IPS-11a (cell line): ENCODE measurements around the gene AAR2.

Source experiments
- H3K4me3 ChIP-seq: one replicate; pipeline ENCODE4 v1.5.1; 2013; ENCODE audit warnings: low read depth, low read length, control low read depth

The AAR2 gene

DNA sequence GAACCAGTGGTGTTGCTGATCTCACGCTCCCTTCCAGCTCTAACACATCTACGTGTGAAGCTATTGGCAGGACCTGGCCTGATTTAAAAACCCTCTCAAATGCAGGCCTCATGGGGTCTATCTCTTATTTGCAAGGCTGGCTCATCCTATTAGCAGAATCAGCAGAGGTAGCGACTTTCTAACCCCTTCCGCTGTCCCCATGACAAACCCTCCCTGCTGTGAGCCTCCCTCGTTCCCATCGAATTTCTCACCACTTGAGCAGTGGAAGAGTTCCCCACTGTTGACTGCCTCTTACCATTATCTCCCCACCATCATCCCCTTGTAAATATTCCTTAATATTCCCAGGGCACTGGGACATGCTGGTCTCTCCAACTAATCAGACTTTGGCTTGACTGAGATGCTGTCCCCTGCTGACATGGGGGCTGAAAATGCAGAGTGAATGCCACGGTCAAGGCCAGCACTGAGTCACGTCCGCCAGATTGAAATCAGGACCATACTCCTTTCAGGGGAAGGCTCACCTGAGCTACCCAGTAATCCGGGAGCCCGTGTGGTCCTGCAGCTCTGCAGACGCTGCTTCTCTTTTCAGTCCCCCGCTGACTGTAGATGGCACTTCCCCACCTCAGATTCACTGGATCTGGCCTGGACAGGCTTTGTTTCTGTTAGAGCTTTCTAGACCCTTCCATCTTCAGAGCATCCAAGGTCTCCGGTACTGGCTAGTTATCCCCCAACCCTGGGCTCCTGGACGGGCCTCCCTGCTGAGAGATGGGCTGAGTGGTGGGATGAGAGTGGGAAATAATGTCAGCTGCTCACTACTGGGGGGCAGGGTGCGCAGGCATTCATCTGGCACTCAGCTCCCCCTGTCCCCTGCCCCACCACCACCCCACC lies 23.1 kb downstream of the AAR2 start:
- no peak overlapping the region for H3K4me3 ChIP-seq

DNA sequence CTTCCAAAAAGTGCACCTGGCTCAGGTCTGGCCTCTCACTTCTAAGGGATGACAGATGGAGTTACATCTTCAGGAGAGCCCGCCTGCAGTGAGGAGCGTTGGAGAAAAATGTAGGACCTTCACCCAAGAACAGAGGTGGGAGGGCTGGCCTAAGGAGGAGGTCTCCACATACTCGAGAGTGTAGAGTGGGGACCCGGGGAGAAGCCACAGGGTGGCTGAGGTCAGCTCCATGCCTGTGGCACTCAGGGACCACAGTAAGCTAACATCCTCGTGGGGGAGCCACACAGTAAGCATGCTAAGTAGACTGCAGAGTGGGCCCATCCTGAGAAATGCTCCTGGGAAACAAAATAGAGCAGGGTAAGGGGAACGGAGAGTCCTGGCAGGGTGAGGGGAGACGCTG lies 24.0 kb downstream of the AAR2 start:
- H3K4me3 ChIP-seq = no peak overlapping the region

DNA sequence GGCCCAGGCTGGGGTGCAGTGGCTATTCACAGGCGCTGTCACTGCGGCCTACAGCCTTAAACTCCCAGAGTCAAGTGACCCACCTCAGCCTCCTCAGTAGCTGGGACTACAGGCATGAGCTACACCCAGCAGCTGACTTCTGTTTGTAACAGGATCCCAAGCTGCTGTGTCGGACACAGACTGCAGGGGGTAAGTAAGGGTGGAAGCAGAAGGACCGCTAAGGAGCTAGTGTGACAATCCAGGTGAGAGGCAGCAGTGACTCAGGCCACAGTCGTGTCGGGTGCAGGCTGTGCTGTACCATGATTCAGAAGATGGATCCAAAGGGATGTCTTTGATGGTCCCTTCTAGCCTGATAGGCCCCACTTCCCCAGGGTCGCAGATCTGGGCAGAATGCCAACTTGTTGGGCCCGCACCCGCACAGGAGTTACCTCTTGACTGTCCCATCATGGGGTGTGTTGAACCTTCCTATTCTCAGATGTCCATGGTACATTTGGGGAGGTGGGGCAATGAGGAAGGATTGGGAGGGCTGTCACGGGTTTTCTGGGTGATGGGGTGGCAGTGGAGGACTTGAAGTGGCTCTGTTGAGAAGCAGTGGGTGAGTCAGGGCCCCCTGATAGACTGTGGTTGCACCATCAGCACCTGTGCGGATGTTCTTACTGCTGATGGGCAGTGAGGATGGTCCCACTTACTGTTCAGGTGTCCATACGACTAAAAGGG lies 25.3 kb downstream of the AAR2 start:
- no peak overlapping the region for H3K4me3 ChIP-seq

- H3K4me3 ChIP-seq = no peak overlapping the region
Observed at GRCh38 chr20:36262440-36262839, 26.2 kb downstream of the AAR2 start.

- no peak overlapping the region for H3K4me3 ChIP-seq
Observed at GRCh38 chr20:36264426-36265246, 28.4 kb downstream of the AAR2 start.

- H3K4me3 ChIP-seq = no peak overlapping the region
Observed at GRCh38 chr20:36266189-36266588, 29.9 kb downstream of the AAR2 start.

DNA sequence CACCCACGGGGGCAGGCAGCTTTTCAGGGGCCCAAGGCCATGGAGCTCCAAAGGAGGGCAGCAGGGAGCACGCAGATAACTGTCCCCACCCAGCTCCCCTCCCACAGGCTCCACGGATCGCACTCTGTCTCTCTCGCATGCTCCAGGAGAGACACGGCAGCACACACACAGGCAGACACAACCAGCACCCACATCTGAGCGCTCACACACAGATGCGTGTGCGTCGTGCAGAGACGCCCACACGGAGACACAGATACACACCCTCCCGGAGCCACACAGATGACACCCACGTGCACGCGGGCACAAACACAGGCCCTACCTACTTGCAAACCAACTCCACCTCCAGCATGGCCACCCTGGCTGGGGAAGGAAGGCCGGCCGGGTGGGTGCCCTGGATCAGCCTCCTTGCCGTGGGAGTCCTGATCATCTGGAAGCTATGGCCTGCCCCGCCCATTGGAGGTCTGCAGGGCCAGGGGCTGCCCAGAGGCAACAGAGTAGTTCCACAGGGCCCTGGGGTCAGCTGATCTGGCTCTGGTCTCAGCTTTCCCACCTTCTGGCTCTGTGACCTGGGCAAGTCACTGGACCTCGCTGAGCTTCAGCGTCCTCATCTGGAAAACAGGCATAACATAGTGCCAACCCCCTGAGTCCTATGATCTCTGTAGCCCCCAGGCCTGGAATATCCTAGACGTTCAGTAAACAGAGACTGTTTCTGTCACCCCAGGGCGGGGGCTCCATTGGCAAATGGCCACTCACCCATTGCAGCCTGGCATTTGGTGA lies 31.5 kb downstream of the AAR2 start:
- no peak overlapping the region for H3K4me3 ChIP-seq

DNA sequence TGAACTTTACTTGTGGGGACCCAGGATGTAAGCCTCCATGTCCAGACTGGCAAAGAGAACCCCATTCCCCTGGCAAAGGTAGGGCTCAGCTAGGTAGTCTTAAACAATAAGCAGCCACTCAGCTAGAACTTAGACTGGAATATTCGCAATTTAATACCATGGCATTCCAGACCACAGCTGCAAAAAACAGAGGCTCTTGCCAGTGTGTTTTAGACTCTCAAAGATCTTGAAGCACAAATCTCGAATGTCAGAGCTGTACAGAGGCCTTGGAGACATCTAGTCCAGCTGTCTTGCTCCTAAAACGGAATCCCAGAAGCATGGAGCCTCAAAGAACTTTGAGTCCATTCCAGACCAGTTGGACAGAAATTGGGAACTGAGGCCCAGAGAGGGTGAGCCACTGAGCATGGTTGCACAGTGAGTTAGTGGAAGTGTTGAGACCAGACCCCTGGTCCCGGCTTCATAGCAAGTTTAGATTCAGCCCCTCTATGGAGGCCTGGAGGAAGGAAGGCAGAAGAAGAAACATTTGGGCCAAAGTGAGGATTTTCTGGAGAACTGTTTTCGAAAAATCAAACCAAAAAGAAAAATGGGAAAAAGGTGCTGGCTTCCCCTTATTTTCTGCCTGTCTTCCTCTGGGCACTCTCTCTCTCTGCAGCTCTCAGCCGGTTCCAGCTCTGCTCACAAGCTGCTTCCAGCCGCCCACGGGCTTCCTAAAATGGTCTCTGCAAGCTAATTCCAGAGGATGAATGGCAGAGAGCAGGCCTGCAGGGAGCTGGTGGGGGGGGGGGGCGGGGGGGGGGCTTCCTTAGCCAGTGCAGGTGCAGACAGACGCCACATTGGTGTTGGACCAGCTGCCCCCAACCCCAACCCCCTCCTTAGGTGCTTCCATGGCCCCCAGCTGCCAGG lies 32.4 kb downstream of the AAR2 start:
- H3K4me3 ChIP-seq = no peak overlapping the region

DNA sequence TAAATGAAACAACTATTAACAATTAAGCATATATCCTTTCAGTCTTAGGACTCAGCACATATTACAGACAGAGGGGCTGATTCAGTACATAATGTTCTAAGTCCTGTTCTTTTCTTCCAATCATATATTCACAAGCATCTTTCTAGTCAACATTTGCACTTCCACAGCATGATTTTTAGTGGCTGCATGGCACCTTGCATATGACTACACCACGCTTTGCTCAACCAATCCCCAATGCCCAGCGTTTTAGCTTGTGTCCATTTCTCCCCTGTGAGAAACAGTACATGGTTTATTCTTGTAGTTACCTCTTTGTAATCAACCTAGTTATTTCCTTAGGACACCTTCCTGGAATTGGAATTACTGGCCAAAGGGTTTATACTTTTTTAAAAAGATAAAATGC lies 33.2 kb downstream of the AAR2 start:
- no peak overlapping the region for H3K4me3 ChIP-seq

GRCh38 chr20:36270744-36271638 lies 34.7 kb downstream of the AAR2 start:
- H3K4me3 ChIP-seq = no peak overlapping the region

- H3K4me3 ChIP-seq = no peak overlapping the region
Observed at GRCh38 chr20:36271639-36272546, 35.6 kb downstream of the AAR2 start.

DNA sequence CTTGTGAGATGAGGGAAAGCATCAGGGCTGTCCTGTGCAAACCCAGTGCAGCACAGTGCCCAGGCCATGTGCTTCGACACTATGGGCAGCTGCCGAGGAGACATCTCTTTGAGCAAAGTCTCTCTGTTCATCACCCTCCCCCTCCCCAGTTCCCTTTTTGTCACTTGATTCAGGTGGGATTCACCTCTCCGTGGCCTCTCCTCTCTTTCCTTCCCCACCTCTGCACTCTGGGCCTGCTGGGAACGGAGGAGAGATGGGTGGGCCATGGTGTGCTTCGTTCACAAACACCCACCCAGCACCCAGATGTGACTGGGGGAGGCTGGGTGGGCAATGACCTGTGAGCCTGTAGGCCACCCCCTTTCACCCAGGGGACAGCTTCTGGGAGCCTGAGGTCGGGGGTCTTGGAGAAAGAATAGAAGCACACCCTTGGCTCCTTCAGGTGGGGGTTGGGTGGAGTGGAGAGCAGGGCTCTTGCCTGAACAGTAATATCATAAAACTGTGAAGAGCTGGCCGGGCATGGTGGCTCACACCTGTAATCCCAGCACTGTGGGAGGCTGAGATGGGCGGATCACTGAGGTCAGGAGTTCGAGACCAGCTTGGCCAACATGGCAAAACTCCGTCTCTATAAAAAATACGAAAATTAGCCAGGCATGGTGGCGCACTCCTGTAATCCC lies 36.4 kb downstream of the AAR2 start:
- no peak overlapping the region for H3K4me3 ChIP-seq

DNA sequence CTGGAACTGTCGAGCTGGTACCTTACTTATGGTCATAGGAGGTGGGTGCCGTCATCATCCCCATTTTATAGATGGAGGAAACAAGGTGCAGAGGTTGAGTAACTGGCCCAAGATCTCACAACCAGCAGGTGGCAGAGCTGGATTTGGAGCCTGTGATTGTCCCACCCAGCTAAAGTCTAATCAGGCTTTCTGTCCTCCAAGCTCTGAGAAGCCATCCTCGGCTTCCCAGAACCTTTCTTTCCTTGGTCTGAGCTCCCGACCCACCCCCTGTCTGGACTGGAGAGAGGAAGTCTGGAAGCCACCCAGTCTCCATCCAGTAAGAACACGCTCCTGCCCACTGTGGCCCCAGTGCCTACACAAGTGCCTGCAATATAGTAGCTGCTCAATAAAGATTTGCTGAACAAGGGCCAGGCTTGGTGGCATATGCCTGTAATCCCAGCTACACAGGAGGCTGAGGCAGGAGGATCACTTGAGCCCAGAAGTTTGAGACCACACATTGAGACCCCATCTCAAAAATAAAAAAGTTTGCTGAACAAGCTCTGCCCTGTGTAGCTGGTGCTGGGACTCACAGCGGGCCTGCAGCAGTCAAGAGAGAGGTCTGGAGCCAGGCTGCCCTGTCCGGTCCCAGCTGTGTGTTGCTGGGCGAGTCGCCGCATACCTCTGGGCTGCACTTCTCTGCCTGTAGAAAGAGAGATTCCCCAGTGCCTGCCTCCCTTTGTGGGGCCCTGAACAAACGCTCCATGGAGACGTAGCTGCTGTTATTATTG lies 37.3 kb downstream of the AAR2 start:
- H3K4me3 ChIP-seq = no peak overlapping the region

DNA sequence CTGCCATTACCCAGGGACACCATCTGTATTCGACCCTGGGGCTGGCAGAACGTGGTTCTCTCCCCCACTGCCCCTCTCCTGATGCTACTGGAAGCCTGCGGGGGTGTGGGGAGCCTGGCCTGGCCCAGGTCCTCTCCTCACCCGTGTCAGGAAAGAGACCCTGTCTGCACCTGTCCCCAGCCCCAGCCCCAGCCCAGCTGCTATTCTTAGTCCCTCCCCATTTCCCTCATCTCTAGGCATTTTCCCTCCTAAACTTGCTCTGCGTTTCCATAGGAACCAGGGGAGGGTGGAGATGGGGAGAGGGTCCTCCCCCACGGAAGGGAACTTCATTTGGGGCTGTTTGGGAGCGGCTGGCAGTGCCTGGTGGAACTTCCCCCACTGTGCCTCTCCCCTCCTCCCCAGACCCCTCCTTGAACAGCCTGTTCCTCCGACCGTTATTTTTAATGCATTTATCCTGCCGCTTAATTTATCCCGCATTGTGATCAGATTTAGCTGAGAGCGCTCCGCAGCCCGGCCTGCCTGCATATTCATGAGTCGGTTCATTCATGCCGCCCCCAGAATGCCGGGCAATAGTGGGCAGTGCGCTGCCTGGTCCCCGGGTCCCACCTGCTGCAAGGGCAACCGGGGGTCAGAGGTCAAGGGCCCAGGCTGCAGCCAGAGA lies 38.0 kb downstream of the AAR2 start:
- H3K4me3 ChIP-seq = no peak overlapping the region

GRCh38 chr20:36275011-36275410 lies 38.7 kb downstream of the AAR2 start:
- H3K4me3 ChIP-seq = no peak overlapping the region
